GM23338 (cell line): ENCODE results near the gene PALLD. TPM values are rescaled to one million over a fixed set of nuclear protein-coding genes. Genes with fewer than 3 reads are reported as not detected.

Experiments
- ATAC-seq: fragments of 200-7000 bp; cut with Tn5 transposase; 3 replicates; pipeline ENCODE4 v1.9.1; 2020
- DNase-seq: peaks from one replicate; pipeline ENCODE4 v3.0.0-alpha.2; 2015; ENCODE audit warnings: low spot score
- H2AFZ ChIP-seq: fragments of 200-600 bp; sonication (generic); 2 replicates; pipeline ENCODE4 v1.8.0; 2016; ENCODE audit warnings: antibody characterized with exemption, mild to moderate bottlenecking, moderate library complexity
- H3F3A ChIP-seq: fragments of 200-600 bp; sonication (generic); replicated peaks from 2 replicates; pipeline ENCODE4 v1.8.0; 2017; ENCODE audit warnings: antibody characterized with exemption, mixed run types, low read depth
- H3K27ac ChIP-seq: fragments of 200-600 bp; sonication (generic); 2 replicates; pipeline ENCODE4 v1.6.1; 2016; ENCODE audit warnings: low read depth
- H3K27me3 ChIP-seq: fragments of 200-600 bp; sonication (generic); 2 replicates; pipeline ENCODE4 v1.8.0; 2016; ENCODE audit warnings: mild to moderate bottlenecking, mixed run types, moderate library complexity; ENCODE audit not compliant: insufficient read depth
- H3K36me3 ChIP-seq: fragments of 200-600 bp; sonication (generic); 2 replicates; pipeline ENCODE4 v1.8.0; 2016; ENCODE audit warnings: mild to moderate bottlenecking; ENCODE audit not compliant: insufficient read depth
- H3K4me1 ChIP-seq: fragments of 200-600 bp; sonication (generic); 2 replicates; pipeline ENCODE4 v1.8.0; 2016; ENCODE audit warnings: mild to moderate bottlenecking, moderate library complexity; ENCODE audit not compliant: insufficient read depth
- H3K4me2 ChIP-seq: fragments of 200-600 bp; sonication (generic); 2 replicates; pipeline ENCODE4 v1.7.1; 2017; ENCODE audit warnings: mixed run types
- H3K4me3 ChIP-seq: fragments of 200-600 bp; sonication (generic); 2 replicates; pipeline ENCODE4 v1.6.1; 2016; ENCODE audit warnings: mixed run types
- H3K79me2 ChIP-seq: fragments of 200-600 bp; sonication (generic); replicated peaks from 2 replicates; pipeline ENCODE4 v1.8.0; 2017; ENCODE audit warnings: mild to moderate bottlenecking; ENCODE audit not compliant: insufficient read depth
- H3K9me2 ChIP-seq: fragments of 200-600 bp; sonication (generic); 2 replicates; pipeline ENCODE4 v1.8.0; 2017; ENCODE audit not compliant: insufficient read depth
- H4K20me1 ChIP-seq: fragments of 200-600 bp; sonication (generic); replicated peaks from 2 replicates; pipeline ENCODE4 v1.8.0; 2017; ENCODE audit warnings: mild to moderate bottlenecking; ENCODE audit not compliant: insufficient read depth
- H3K27ac Mint-ChIP-seq: 2 replicates; pipeline ENCODE4 v1.8.0; 2020; ENCODE audit warnings: inconsistent platforms, mild to moderate bottlenecking, moderate library complexity, mixed read lengths
- H3K27me3 Mint-ChIP-seq: 3 replicates; pipeline ENCODE4 v1.8.0; 2022; ENCODE audit warnings: low read depth, mild to moderate bottlenecking, moderate library complexity, mixed read lengths, inconsistent platforms; ENCODE audit not compliant: insufficient read depth, poor library complexity
- H3K36me3 Mint-ChIP-seq: 3 replicates; pipeline ENCODE4 v1.8.0; 2021; ENCODE audit warnings: low read depth, mild to moderate bottlenecking, inconsistent platforms, moderate library complexity, mixed read lengths
- H3K4me1 Mint-ChIP-seq: 3 replicates; pipeline ENCODE4 v1.8.0; 2020; ENCODE audit warnings: mild to moderate bottlenecking, inconsistent platforms, mixed read lengths
- H3K4me3 Mint-ChIP-seq: 3 replicates; pipeline ENCODE4 v1.8.0; 2021; ENCODE audit warnings: moderate library complexity, mild to moderate bottlenecking, inconsistent platforms, mixed read lengths
- H3K9me3 Mint-ChIP-seq: 3 replicates; pipeline ENCODE4 v1.8.0; 2020; ENCODE audit warnings: moderate library complexity, mild to moderate bottlenecking, inconsistent platforms, mixed read lengths
- CREB1 ChIP-seq: fragments of 250-450 bp; sonication (Bioruptor Pico); IDR thresholded peaks from 2 replicates; pipeline ENCODE4 v1.5.0; 2020; ENCODE audit warnings: low read depth, mild to moderate bottlenecking, moderate library complexity
- ETS1 ChIP-seq: IDR thresholded peaks from 2 replicates; pipeline ENCODE4 v1.6.1; 2016; ENCODE audit warnings: antibody characterized with exemption
- EZH2 ChIP-seq: fragments of 200-600 bp; sonication (generic); IDR thresholded peaks from one replicate; pipeline ENCODE4 v1.8.0; 2017; ENCODE audit warnings: antibody characterized with exemption, mild to moderate bottlenecking, low read depth; ENCODE audit not compliant: unreplicated experiment
- EZH2phosphoT487 ChIP-seq: fragments of 200-600 bp; sonication (generic); IDR thresholded peaks from one replicate; pipeline ENCODE4 v1.8.1; 2018; ENCODE audit warnings: antibody characterized with exemption; ENCODE audit not compliant: unreplicated experiment
- JUNB ChIP-seq: IDR thresholded peaks from one replicate; pipeline ENCODE4 v1.6.1; 2016; ENCODE audit warnings: antibody characterized with exemption; ENCODE audit not compliant: unreplicated experiment
- NANOG ChIP-seq: IDR thresholded peaks from 2 replicates; pipeline ENCODE4 v1.6.1; 2016; ENCODE audit warnings: antibody characterized with exemption, borderline replicate concordance
- POLR2AphosphoS5 ChIP-seq: IDR thresholded peaks from 2 replicates; pipeline ENCODE4 v1.6.1; 2016; ENCODE audit warnings: antibody characterized with exemption, low read depth
- REST ChIP-seq: IDR thresholded peaks from one replicate; pipeline ENCODE4 v1.6.1; 2018; ENCODE audit warnings: antibody characterized with exemption; ENCODE audit not compliant: unreplicated experiment
- STAT1 ChIP-seq: IDR thresholded peaks from one replicate; pipeline ENCODE4 v1.6.1; 2016; ENCODE audit warnings: antibody characterized with exemption; ENCODE audit not compliant: unreplicated experiment
- ZNF114 ChIP-seq: fragments of 250-450 bp; sonication (Bioruptor Pico); IDR thresholded peaks from 2 replicates; pipeline ENCODE4 v1.5.0; 2020; ENCODE audit warnings: mild to moderate bottlenecking, moderate library complexity
- ZNF331 ChIP-seq: fragments of 250-450 bp; sonication (Bioruptor Pico); IDR thresholded peaks from 2 replicates; pipeline ENCODE4 v1.5.0; 2020; ENCODE audit warnings: low read depth, mild to moderate bottlenecking, moderate library complexity
- polyA plus RNA-seq: library from polyadenylated mRNA; unstranded; fragments of >200 nt; fragmentation: Nextera tagmentation; extraction: Ambion mirVana; gene quantifications from 2 replicates; pipeline ENCODE4 v1.2.1, GENCODE V29; 2016
- total RNA-seq: library from RNA; depleted of rRNA; stranded (reverse); fragments of >200 nt; shearing (Covaris generic); gene quantifications from 2 replicates; pipeline ENCODE4 v1.2.3, GENCODE V29; 2014
- TF ChIP-seq, protein P1 (sequence below), 2 experiments: fragments of 200-600 bp in 1 of 2; sonication (generic) in 1 of 2; conservative IDR thresholded peaks; 2 replicates each; pipeline versions ENCODE4 v1.5.1 to v1.6.1; 2016 to 2017; ENCODE audit warnings: antibody characterized with exemption in 2 of 2, low read depth in 2 of 2, mild to moderate bottlenecking in 2 of 2, moderate library complexity in 1 of 2
- TF ChIP-seq, protein P2 (sequence below): fragments of 250-450 bp; sonication (Bioruptor Pico); IDR thresholded peaks from 2 replicates; pipeline ENCODE4 v1.5.0; 2020; ENCODE audit warnings: mild to moderate bottlenecking, moderate library complexity

PALLD gene
- total and polyA plus RNA-seq, 2 experiments from 2014 or later, result 13.1 to 30.2 TPM

- Mint-ChIP-seq H3K36me3 (peaks cover 9% of the 10 kb centered on the region; the same call in 2 of the 3 replicates), H3K27ac (peak overlapping the region; percentile 20; the same call in 1 of the 2 replicates)
- ATAC-seq, result no peak
Observed at GRCh38 chr4:168908851-168909273, 412.0 kb downstream of the PALLD start.

More at GRCh38 chr4:168908851-168909273, 412.0 kb downstream of the PALLD start:
- Mint-ChIP-seq H3K4me3 (no peak overlapping the region), H3K9me3 (no peaks in the 10 kb centered on the region), H3K27me3 (peaks cover 2% of the 10 kb centered on the region), H3K4me1 (no peaks in the 10 kb centered on the region; the same call in 2 of the 3 replicates)
- H3K4me1 ChIP-seq, result no peaks in the 10 kb centered on the region
- H4K20me1 ChIP-seq, result no peaks in the 10 kb centered on the region
- H3F3A ChIP-seq, result no peaks in the 10 kb centered on the region
- H3K27ac ChIP-seq, result no peak overlapping the region
- H3K27me3 ChIP-seq, result no peaks in the 10 kb centered on the region
- H3K36me3 ChIP-seq, result no peaks in the 10 kb centered on the region; the same call in 1 of the 2 replicates
- H3K9me2 ChIP-seq, result no peaks in the 10 kb centered on the region
- no peak overlapping the region for H3K4me2 ChIP-seq
- H3K4me3 ChIP-seq, result no peak overlapping the region
- no peaks in the 10 kb centered on the region for H3K79me2 ChIP-seq
- H2AFZ ChIP-seq, result no peak overlapping the region
- TF ChIP-seq EZH2phosphoT487 (no peak), STAT1 (no peak), CREB1 (CRISPR knock-in tag) (no peak), POLR2AphosphoS5 (no peak), EZH2 (no peak), ETS1 (no peak), ZNF114 (CRISPR knock-in tag) (no peak), JUNB (no peak), REST (no peak), NANOG (no peak), ZNF331 (no peak)
- TF ChIP-seq, protein P1, sequence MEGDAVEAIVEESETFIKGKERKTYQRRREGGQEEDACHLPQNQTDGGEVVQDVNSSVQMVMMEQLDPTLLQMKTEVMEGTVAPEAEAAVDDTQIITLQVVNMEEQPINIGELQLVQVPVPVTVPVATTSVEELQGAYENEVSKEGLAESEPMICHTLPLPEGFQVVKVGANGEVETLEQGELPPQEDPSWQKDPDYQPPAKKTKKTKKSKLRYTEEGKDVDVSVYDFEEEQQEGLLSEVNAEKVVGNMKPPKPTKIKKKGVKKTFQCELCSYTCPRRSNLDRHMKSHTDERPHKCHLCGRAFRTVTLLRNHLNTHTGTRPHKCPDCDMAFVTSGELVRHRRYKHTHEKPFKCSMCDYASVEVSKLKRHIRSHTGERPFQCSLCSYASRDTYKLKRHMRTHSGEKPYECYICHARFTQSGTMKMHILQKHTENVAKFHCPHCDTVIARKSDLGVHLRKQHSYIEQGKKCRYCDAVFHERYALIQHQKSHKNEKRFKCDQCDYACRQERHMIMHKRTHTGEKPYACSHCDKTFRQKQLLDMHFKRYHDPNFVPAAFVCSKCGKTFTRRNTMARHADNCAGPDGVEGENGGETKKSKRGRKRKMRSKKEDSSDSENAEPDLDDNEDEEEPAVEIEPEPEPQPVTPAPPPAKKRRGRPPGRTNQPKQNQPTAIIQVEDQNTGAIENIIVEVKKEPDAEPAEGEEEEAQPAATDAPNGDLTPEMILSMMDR (conservative IDR thresholded peaks at IDR 0.05; ENCODE audit: low read depth in 2 of 2), result no peak
- TF ChIP-seq, protein P2, sequence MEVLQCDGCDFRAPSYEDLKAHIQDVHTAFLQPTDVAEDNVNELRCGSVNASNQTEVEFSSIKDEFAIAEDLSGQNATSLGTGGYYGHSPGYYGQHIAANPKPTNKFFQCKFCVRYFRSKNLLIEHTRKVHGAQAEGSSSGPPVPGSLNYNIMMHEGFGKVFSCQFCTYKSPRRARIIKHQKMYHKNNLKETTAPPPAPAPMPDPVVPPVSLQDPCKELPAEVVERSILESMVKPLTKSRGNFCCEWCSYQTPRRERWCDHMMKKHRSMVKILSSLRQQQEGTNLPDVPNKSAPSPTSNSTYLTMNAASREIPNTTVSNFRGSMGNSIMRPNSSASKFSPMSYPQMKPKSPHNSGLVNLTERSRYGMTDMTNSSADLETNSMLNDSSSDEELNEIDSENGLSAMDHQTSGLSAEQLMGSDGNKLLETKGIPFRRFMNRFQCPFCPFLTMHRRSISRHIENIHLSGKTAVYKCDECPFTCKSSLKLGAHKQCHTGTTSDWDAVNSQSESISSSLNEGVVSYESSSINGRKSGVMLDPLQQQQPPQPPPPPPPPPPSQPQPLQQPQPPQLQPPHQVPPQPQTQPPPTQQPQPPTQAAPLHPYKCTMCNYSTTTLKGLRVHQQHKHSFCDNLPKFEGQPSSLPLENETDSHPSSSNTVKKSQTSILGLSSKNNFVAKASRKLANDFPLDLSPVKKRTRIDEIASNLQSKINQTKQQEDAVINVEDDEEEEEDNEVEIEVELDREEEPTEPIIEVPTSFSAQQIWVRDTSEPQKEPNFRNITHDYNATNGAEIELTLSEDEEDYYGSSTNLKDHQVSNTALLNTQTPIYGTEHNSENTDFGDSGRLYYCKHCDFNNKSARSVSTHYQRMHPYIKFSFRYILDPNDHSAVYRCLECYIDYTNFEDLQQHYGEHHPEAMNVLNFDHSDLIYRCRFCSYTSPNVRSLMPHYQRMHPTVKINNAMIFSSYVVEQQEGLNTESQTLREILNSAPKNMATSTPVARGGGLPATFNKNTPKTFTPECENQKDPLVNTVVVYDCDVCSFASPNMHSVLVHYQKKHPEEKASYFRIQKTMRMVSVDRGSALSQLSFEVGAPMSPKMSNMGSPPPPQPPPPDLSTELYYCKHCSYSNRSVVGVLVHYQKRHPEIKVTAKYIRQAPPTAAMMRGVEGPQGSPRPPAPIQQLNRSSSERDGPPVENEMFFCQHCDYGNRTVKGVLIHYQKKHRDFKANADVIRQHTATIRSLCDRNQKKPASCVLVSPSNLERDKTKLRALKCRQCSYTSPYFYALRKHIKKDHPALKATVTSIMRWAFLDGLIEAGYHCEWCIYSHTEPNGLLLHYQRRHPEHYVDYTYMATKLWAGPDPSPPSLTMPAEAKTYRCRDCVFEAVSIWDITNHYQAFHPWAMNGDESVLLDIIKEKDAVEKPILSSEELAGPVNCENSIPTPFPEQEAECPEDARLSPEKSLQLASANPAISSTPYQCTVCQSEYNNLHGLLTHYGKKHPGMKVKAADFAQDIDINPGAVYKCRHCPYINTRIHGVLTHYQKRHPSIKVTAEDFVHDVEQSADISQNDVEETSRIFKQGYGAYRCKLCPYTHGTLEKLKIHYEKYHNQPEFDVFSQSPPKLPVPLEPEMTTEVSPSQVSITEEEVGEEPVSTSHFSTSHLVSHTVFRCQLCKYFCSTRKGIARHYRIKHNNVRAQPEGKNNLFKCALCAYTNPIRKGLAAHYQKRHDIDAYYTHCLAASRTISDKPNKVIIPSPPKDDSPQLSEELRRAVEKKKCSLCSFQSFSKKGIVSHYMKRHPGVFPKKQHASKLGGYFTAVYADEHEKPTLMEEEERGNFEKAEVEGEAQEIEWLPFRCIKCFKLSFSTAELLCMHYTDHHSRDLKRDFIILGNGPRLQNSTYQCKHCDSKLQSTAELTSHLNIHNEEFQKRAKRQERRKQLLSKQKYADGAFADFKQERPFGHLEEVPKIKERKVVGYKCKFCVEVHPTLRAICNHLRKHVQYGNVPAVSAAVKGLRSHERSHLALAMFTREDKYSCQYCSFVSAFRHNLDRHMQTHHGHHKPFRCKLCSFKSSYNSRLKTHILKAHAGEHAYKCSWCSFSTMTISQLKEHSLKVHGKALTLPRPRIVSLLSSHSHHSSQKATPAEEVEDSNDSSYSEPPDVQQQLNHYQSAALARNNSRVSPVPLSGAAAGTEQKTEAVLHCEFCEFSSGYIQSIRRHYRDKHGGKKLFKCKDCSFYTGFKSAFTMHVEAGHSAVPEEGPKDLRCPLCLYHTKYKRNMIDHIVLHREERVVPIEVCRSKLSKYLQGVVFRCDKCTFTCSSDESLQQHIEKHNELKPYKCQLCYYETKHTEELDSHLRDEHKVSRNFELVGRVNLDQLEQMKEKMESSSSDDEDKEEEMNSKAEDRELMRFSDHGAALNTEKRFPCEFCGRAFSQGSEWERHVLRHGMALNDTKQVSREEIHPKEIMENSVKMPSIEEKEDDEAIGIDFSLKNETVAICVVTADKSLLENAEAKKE (CRISPR knock-in tag), result no peak
- no peak for DNase-seq
